Measurements from ENCODE around the gene MAP3K3.

DNA sequence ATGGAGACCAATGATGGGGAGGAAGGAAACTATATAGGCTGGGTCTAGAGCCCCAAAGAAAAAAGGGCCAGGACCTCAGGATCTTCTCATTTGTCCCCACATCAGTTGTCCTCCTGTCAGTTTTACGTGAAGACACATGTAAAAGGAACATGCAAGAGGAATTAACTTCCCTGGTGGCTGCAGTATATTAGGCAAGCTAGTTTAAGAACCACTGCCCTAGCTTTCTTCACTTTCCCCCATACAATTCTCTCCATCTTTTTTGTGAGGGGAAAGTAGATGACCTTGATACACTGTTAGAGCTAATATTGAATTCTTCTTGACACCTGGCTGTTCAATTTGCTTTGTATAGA, 2.3 kb downstream of the MAP3K3 start:
- no peak for TF ChIP-seq ELF4 (IDR thresholded peaks at IDR 0.05)
- TF ChIP-seq LEF1 (IDR thresholded peaks at IDR 0.05; ENCODE audit: borderline replicate concordance), result no peak
- TF ChIP-seq TARDBP (IDR thresholded peaks at IDR 0.05), result no peak
- no peak for TF ChIP-seq PKNOX1 (IDR thresholded peaks at IDR 0.05)
- no peak for TF ChIP-seq FOXA1 (IDR thresholded peaks at IDR 0.05)
- TF ChIP-seq FOXK2 (IDR thresholded peaks at IDR 0.05), result no peak
- no peak for TF ChIP-seq FOXM1 (IDR thresholded peaks at IDR 0.05; ENCODE audit: borderline replicate concordance)
- no peak for TF ChIP-seq ZNF384 (IDR thresholded peaks at IDR 0.05)
- TF ChIP-seq ARNT (IDR thresholded peaks at IDR 0.05), result no peak
- TF ChIP-seq SP1 (IDR thresholded peaks at IDR 0.05), result no peak
- TF ChIP-seq BHLHE40 (IDR thresholded peaks at IDR 0.05; ENCODE audit: borderline replicate concordance), result no peak

Measured in HEK293T (cell line).